Measurements from ENCODE around the gene TSSK2. TPM values are rescaled to one million over a fixed set of nuclear protein-coding genes. Genes with fewer than 3 reads are reported as not detected.

Gene TSSK2
- total RNA-seq, 1 donor = not detected

GRCh38 chr22:19138217-19139000 is 7.3 kb downstream of the TSSK2 start:
- DNase-seq (ENCODE audit: insufficient read length, low spot score, missing footprints) = peak; percentile 58
- H3K79me2 ChIP-seq (ENCODE audit: insufficient read depth, low read length) = peaks cover 12% of the 10 kb centered on the region
- no peak overlapping the region for H3K27ac ChIP-seq (ENCODE audit: low read depth, low read length)
- peaks cover 2% of the 10 kb centered on the region for H4K20me1 ChIP-seq (ENCODE audit: insufficient read depth, low read length)
- H3K4me3 ChIP-seq (ENCODE audit: insufficient read depth, low read length) = no peak overlapping the region
- no peaks in the 10 kb centered on the region for H3K27me3 ChIP-seq (ENCODE audit: insufficient read depth, low read length)
- H3K36me3 ChIP-seq (ENCODE audit: insufficient read depth, low read length) = peaks cover 71% of the 10 kb centered on the region
- H3K4me2 ChIP-seq (ENCODE audit: insufficient read depth, low read length) = no peak overlapping the region
- no peaks in the 10 kb centered on the region for H3K4me1 ChIP-seq (ENCODE audit: insufficient read depth, low read length)
- no peak overlapping the region for H2AFZ ChIP-seq (ENCODE audit: low read length)
- TF ChIP-seq, protein P1, sequence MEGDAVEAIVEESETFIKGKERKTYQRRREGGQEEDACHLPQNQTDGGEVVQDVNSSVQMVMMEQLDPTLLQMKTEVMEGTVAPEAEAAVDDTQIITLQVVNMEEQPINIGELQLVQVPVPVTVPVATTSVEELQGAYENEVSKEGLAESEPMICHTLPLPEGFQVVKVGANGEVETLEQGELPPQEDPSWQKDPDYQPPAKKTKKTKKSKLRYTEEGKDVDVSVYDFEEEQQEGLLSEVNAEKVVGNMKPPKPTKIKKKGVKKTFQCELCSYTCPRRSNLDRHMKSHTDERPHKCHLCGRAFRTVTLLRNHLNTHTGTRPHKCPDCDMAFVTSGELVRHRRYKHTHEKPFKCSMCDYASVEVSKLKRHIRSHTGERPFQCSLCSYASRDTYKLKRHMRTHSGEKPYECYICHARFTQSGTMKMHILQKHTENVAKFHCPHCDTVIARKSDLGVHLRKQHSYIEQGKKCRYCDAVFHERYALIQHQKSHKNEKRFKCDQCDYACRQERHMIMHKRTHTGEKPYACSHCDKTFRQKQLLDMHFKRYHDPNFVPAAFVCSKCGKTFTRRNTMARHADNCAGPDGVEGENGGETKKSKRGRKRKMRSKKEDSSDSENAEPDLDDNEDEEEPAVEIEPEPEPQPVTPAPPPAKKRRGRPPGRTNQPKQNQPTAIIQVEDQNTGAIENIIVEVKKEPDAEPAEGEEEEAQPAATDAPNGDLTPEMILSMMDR (IDR thresholded peaks at IDR 0.05; ENCODE audit: extremely low read depth, low read depth, low read length) = no peak
- no peaks in the 10 kb centered on the region for H3K9me3 ChIP-seq (ENCODE audit: low read depth, low read length)

DNA sequence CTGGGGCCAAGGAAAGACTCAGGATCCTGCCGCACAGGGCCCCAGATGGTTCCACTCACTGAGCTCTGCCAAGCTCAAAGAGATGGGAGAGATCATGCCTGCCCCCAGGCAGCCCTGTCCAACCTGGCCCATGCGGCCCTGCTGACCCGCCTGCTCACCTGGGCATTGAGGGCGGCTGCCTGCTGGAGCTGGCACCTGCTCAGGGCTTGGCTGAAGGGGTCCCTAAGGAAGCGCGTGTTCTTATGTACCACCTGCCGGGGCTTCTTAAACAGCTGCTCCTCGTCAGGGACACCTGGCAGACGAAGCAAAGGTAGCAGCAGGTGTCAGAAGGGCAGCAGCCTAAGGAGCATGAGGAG is 7.9 kb downstream of the TSSK2 start:
- peaks cover 18% of the 10 kb centered on the region for H3K79me2 ChIP-seq (ENCODE audit: insufficient read depth, low read length)
- TF ChIP-seq, protein P1 (IDR thresholded peaks at IDR 0.05; ENCODE audit: extremely low read depth, low read depth, low read length) = no peak

GRCh38 chr22:19139974-19140373 is 8.9 kb downstream of the TSSK2 start:
- Histone ChIP-seq H4K20me1 (ENCODE audit: insufficient read depth, low read length) (peaks cover 6% of the 10 kb centered on the region), H3K27ac (ENCODE audit: low read depth, low read length) (no peak overlapping the region), H3K4me3 (ENCODE audit: insufficient read depth, low read length) (no peak overlapping the region), H3K79me2 (ENCODE audit: insufficient read depth, low read length) (peaks cover 23% of the 10 kb centered on the region), H3K9me3 (ENCODE audit: low read depth, low read length) (no peaks in the 10 kb centered on the region), H2AFZ (ENCODE audit: low read length) (no peak overlapping the region), H3K36me3 (ENCODE audit: insufficient read depth, low read length) (peaks cover 63% of the 10 kb centered on the region), H3K27me3 (ENCODE audit: insufficient read depth, low read length) (no peaks in the 10 kb centered on the region), H3K4me1 (ENCODE audit: insufficient read depth, low read length) (peaks cover 5% of the 10 kb centered on the region), H3K4me2 (ENCODE audit: insufficient read depth, low read length) (no peak overlapping the region)
- no peak for DNase-seq (ENCODE audit: insufficient read length, low spot score, missing footprints)
- TF ChIP-seq, protein P1 (IDR thresholded peaks at IDR 0.05; ENCODE audit: extremely low read depth, low read depth, low read length) = no peak

More for the DNA sequence above, 7.9 kb downstream of the TSSK2 start:
- Histone ChIP-seq H2AFZ (ENCODE audit: low read length) (no peak overlapping the region), H3K36me3 (ENCODE audit: insufficient read depth, low read length) (peaks cover 70% of the 10 kb centered on the region), H3K4me1 (ENCODE audit: insufficient read depth, low read length) (peaks cover 5% of the 10 kb centered on the region), H4K20me1 (ENCODE audit: insufficient read depth, low read length) (peaks cover 6% of the 10 kb centered on the region), H3K27me3 (ENCODE audit: insufficient read depth, low read length) (no peaks in the 10 kb centered on the region), H3K4me2 (ENCODE audit: insufficient read depth, low read length) (no peak overlapping the region), H3K9me3 (ENCODE audit: low read depth, low read length) (no peaks in the 10 kb centered on the region), H3K27ac (ENCODE audit: low read depth, low read length) (no peak overlapping the region), H3K4me3 (ENCODE audit: insufficient read depth, low read length) (no peak overlapping the region)
- peak; percentile 83 for DNase-seq (ENCODE audit: insufficient read length, low spot score, missing footprints)

GRCh38 chr22:19142394-19142793 is 11.3 kb downstream of the TSSK2 start:
- peaks cover 9% of the 10 kb centered on the region for H3K27me3 ChIP-seq (ENCODE audit: insufficient read depth, low read length)
- no peak overlapping the region for H3K4me3 ChIP-seq (ENCODE audit: insufficient read depth, low read length)
- peak; percentile 59 for DNase-seq (ENCODE audit: insufficient read length, low spot score, missing footprints)
- no peak overlapping the region for H2AFZ ChIP-seq (ENCODE audit: low read length)
- peaks cover 6% of the 10 kb centered on the region for H4K20me1 ChIP-seq (ENCODE audit: insufficient read depth, low read length)
- H3K27ac ChIP-seq (ENCODE audit: low read depth, low read length) = no peak overlapping the region
- H3K9me3 ChIP-seq (ENCODE audit: low read depth, low read length) = no peaks in the 10 kb centered on the region
- peaks cover 45% of the 10 kb centered on the region for H3K36me3 ChIP-seq (ENCODE audit: insufficient read depth, low read length)
- no peak overlapping the region for H3K4me2 ChIP-seq (ENCODE audit: insufficient read depth, low read length)
- H3K79me2 ChIP-seq (ENCODE audit: insufficient read depth, low read length) = peaks cover 23% of the 10 kb centered on the region
- H3K4me1 ChIP-seq (ENCODE audit: insufficient read depth, low read length) = peaks cover 5% of the 10 kb centered on the region
- TF ChIP-seq, protein P1 (IDR thresholded peaks at IDR 0.05; ENCODE audit: extremely low read depth, low read depth, low read length) = no peak

Data from osteoblast (primary cell).